Panc1 (cell line): ENCODE results near the gene CCN5. TPM values are rescaled to one million over a fixed set of nuclear protein-coding genes. Genes with fewer than 3 reads are reported as not detected.
A peak's percentile ranks its signal among the peaks of the same experiment; 100 is the strongest.

Source experiments
- ATAC-seq: fragments of 200-7000 bp; cut with Tn5 transposase; 2 replicates; pipeline ENCODE4 v1.9.1; 2020; ENCODE audit warnings: mild to moderate bottlenecking, moderate library complexity
- BruUV-seq: library from RNA; stranded (reverse); fragments of 400-500 nt; replicated peaks from 2 replicates; lab custom pipeline; 2021; lab: Mats Ljungman, UMichigan
- CTCF ChIA-PET: fragments of 300-600 bp; sonication (Branson Sonifier 250); formaldehyde crosslinking; loops from one replicate; lab custom pipeline; 2022; ENCODE audit warnings: antibody characterized with exemption; lab: Charles Lee
- POLR2A ChIA-PET: fragments of 300-600 bp; sonication (Branson Sonifier 250); formaldehyde crosslinking; loops from one replicate; lab custom pipeline; 2022; ENCODE audit warnings: antibody characterized with exemption; lab: Charles Lee
- DNase-seq: peaks from one replicate; pipeline ENCODE4 v3.0.0-alpha.2; 2010; ENCODE audit warnings: low read depth, low spot score
- H3K27ac ChIP-seq: 2 replicates; pipeline ENCODE4 v1.5.1; 2011; ENCODE audit warnings: mild to moderate bottlenecking, low read length, inconsistent platforms
- H3K27me3 ChIP-seq: fragments of 200-500 bp; sonication (Bioruptor generic); 2 replicates; pipeline ENCODE4 v1.6.0; 2014; ENCODE audit warnings: low read length, inconsistent platforms; ENCODE audit not compliant: control insufficient read depth, insufficient read depth
- H3K36me3 ChIP-seq: fragments of 200-500 bp; sonication (Bioruptor generic); 2 replicates; pipeline ENCODE4 v1.5.1; 2014; ENCODE audit warnings: inconsistent platforms, mild to moderate bottlenecking, low read length, moderate library complexity; ENCODE audit not compliant: control insufficient read depth, insufficient read depth
- H3K4me1 ChIP-seq: 2 replicates; pipeline ENCODE4 v1.5.1; 2011; ENCODE audit warnings: inconsistent platforms, mild to moderate bottlenecking, low read length, moderate library complexity; ENCODE audit not compliant: control insufficient read depth, insufficient read depth
- H3K4me3 ChIP-seq, 2 experiments: 2 replicates each; pipeline ENCODE4 v1.5.1; 2011 to 2012; ENCODE audit warnings: low read depth in 2 of 2, low read length in 2 of 2, mild to moderate bottlenecking in 2 of 2, inconsistent platforms in 1 of 2, moderate library complexity in 1 of 2
- H3K9me3 ChIP-seq: fragments of 200-500 bp; sonication (Bioruptor generic); 2 replicates; pipeline ENCODE4 v1.5.1; 2014; ENCODE audit warnings: low read depth, mild to moderate bottlenecking, inconsistent platforms, low read length, moderate library complexity; ENCODE audit not compliant: control insufficient read depth, insufficient read depth
- CTCF ChIP-seq: fragments of 450-650 bp; IDR thresholded peaks from 2 replicates; pipeline ENCODE4 v1.5.1; 2017; ENCODE audit warnings: mild to moderate bottlenecking
- POLR2AphosphoS5 ChIP-seq: IDR thresholded peaks from 2 replicates; pipeline ENCODE4 v1.6.1; 2012; ENCODE audit warnings: mild to moderate bottlenecking, low read depth, low read length, moderate library complexity
- REST ChIP-seq, 2 experiments: IDR thresholded peaks; 2 replicates each; pipeline ENCODE4 v1.6.1; 2011 to 2012; ENCODE audit warnings: low read depth in 2 of 2, control low read depth in 1 of 2, low read length in 1 of 2, mild to moderate bottlenecking in 1 of 2, moderate library complexity in 1 of 2; ENCODE audit not compliant: insufficient read depth in 1 of 2
- SIN3A ChIP-seq: IDR thresholded peaks from 2 replicates; pipeline ENCODE4 v1.6.1; 2012; ENCODE audit warnings: low read depth, mild to moderate bottlenecking, low read length, moderate library complexity, borderline replicate concordance; ENCODE audit not compliant: insufficient read depth
- TCF7L2 ChIP-seq: IDR thresholded peaks from 2 replicates; pipeline ENCODE4 v1.6.1; 2011; ENCODE audit warnings: mild to moderate bottlenecking, low read depth, low read length, inconsistent platforms
- in situ Hi-C: cut with HindIII; loops from 2 replicates; pipeline ENCODE4 v1.10.0; 2016; ENCODE audit warnings: low sequenced_read_pairs, low pct_unique_long_range_greater_than_20kb
- intact Hi-C: fragments of 100-400 bp; cut with micrococcal nuclease; formaldehyde crosslinking; loops from one replicate; pipeline ENCODE4 v1.10.0; 2022; ENCODE audit not compliant: unreplicated experiment
- total RNA-seq: library from RNA; stranded (reverse); gene quantifications from one replicate; pipeline ENCODE4 v1.2.1, GENCODE V29; 2021; ENCODE audit not compliant: unreplicated experiment

CCN5 gene
- total RNA-seq, 1 experiment from 2014 or later = 15.2 TPM

GRCh38 chr20:44709380-44709779 is 5.8 kb upstream of the CCN5 start:
- intact Hi-C loops = no loop called here
- ATAC-seq (no peak), DNase-seq (no peak)
- H3K27me3 ChIP-seq = no peaks in the 10 kb centered on the region
- H3K4me1 ChIP-seq = peaks cover 27% of the 10 kb centered on the region
- in situ Hi-C loops = no loop called here
- ChIA-PET CTCF (no interaction called here), POLR2A (no interaction called here)
- H3K27ac ChIP-seq = peak overlapping the region; percentile 72
- BruUV-seq = no TSS peak
- H3K9me3 ChIP-seq = no peaks in the 10 kb centered on the region
- TF ChIP-seq REST (IDR thresholded peaks at IDR 0.05; ENCODE audit: insufficient read depth in 1 of 2, low read depth in 2 of 2, low read length in 1 of 2) (no peak), TCF7L2 (no peak), SIN3A (no peak), POLR2AphosphoS5 (no peak), CTCF (no peak)
- H3K4me3 ChIP-seq = no peak overlapping the region
- H3K36me3 ChIP-seq = no peaks in the 10 kb centered on the region

- H3K36me3 ChIP-seq = no peaks in the 10 kb centered on the region
- no TSS peak for BruUV-seq
- intact Hi-C loops = no loop called here
- POLR2A ChIA-PET = no interaction called here
- no peak for ATAC-seq
- peaks cover 31% of the 10 kb centered on the region for H3K4me1 ChIP-seq
- CTCF ChIA-PET = no interaction called here
- H3K27ac ChIP-seq = peak overlapping the region; percentile 72
- H3K9me3 ChIP-seq = no peaks in the 10 kb centered on the region
- H3K27me3 ChIP-seq = no peaks in the 10 kb centered on the region
- TF ChIP-seq SIN3A (no peak), CTCF (no peak), POLR2AphosphoS5 (no peak), REST (IDR thresholded peaks at IDR 0.05; ENCODE audit: insufficient read depth in 1 of 2, low read depth in 2 of 2, low read length in 1 of 2) (no peak), TCF7L2 (no peak)
- in situ Hi-C loops = no loop called here
- no peak for DNase-seq
- H3K4me3 ChIP-seq = no peak overlapping the region
These were observed 5.4 kb upstream of the CCN5 start for GRCh38 chr20:44709797-44710196.
